Activated CD8-positive, alpha-beta memory T cell treated with anti-CD3 and anti-CD28 coated beads, Interleukin-2, amount 10 ng/mL, durations not matched to agents 7 days and 5 days (primary cell): ENCODE data around the gene KRT75. TPM values are rescaled to one million over a fixed set of nuclear protein-coding genes. Genes with fewer than 3 reads are reported as not detected.

Source experiments
- total RNA-seq, 2 experiments: library from RNA; stranded (reverse); gene quantifications; one replicate each; pipeline ENCODE4 v1.2.3, GENCODE V29; 2021

KRT75 gene
- total RNA-seq, 2 experiments from 2014 or later, result not detected

Other genes with a start within 250 kb of the KRT75 start
- gene KRT80, start 242.4 kb downstream of the KRT75 start, total RNA-seq, result not detected
- gene KRT7, start 201.1 kb downstream of the KRT75 start, total RNA-seq, result 10 to 100 TPM in 1 of 2 experiments, 1 to 10 TPM in 1; 4.7 to 18.3 TPM
- 1 to 10 TPM in 1 of 2 experiments, under 1 TPM in 1; 0.18 to 1.2 TPM for gene KRT86, start 159.7 kb downstream of the KRT75 start, total RNA-seq
- gene KRT81, start 142.8 kb downstream of the KRT75 start, total RNA-seq, result under 1 TPM in 1 of 2 experiments, not detected in 1; 0.30 TPM
- gene KRT83, start 113.0 kb downstream of the KRT75 start, total RNA-seq, result not detected
- gene KRT85, start 66.9 kb downstream of the KRT75 start, total RNA-seq, result not detected
- gene KRT84, start 48.7 kb downstream of the KRT75 start, total RNA-seq, result not detected
- not detected for gene KRT82, start 28.0 kb downstream of the KRT75 start, total RNA-seq
- not detected for gene KRT6B, start 17.8 kb upstream of the KRT75 start, total RNA-seq
- gene KRT6C, start 39.4 kb upstream of the KRT75 start, total RNA-seq, result not detected
- not detected for gene KRT6A, start 58.9 kb upstream of the KRT75 start, total RNA-seq
- not detected for gene KRT5, start 86.0 kb upstream of the KRT75 start, total RNA-seq
- not detected for gene KRT71, start 118.8 kb upstream of the KRT75 start, total RNA-seq
- not detected for gene KRT74, start 139.5 kb upstream of the KRT75 start, total RNA-seq
- gene KRT72, start 167.1 kb upstream of the KRT75 start, total RNA-seq, result under 1 TPM in 1 of 2 experiments, not detected in 1; 0.15 TPM
- gene KRT73, start 184.2 kb upstream of the KRT75 start, total RNA-seq, result not detected
- gene KRT2, start 217.8 kb upstream of the KRT75 start, total RNA-seq, result not detected
- not detected for gene KRT1, start 246.0 kb upstream of the KRT75 start, total RNA-seq